Osteocyte (in vitro differentiated cells): ENCODE data around the gene WDR33. TPM values are rescaled to one million over a fixed set of nuclear protein-coding genes. Genes with fewer than 3 reads are reported as not detected.

Experiments used
- DNase-seq: peaks from one replicate; pipeline ENCODE4 v3.0.0; 2021; ENCODE audit warnings: mixed read lengths; ENCODE audit not compliant: unreplicated experiment; ENCODE audit errors: extremely low spot score
- H3K27ac Mint-ChIP-seq: one replicate; pipeline ENCODE4 v1.8.0; 2021; ENCODE audit warnings: mild to moderate bottlenecking, mixed read lengths; ENCODE audit not compliant: unreplicated experiment
- H3K27me3 Mint-ChIP-seq: one replicate; pipeline ENCODE4 v1.8.0; 2021; ENCODE audit warnings: mixed read lengths; ENCODE audit not compliant: unreplicated experiment
- H3K36me3 Mint-ChIP-seq: one replicate; pipeline ENCODE4 v1.8.0; 2021; ENCODE audit warnings: mixed read lengths; ENCODE audit not compliant: unreplicated experiment
- H3K4me1 Mint-ChIP-seq: one replicate; pipeline ENCODE4 v1.8.0; 2021; ENCODE audit warnings: mixed read lengths; ENCODE audit not compliant: unreplicated experiment
- H3K4me3 Mint-ChIP-seq: one replicate; pipeline ENCODE4 v1.8.0; 2021; ENCODE audit warnings: mild to moderate bottlenecking, moderate library complexity, mixed read lengths; ENCODE audit not compliant: unreplicated experiment
- H3K9me3 Mint-ChIP-seq: one replicate; pipeline ENCODE4 v1.8.0; 2021; ENCODE audit warnings: mixed read lengths; ENCODE audit not compliant: unreplicated experiment
- total RNA-seq: library from RNA; stranded (reverse); gene quantifications from 2 replicates; pipeline ENCODE4 v1.2.1, GENCODE V29; 2021
- TF ChIP-seq, protein P1 (sequence below): fragments of 200-600 bp; sonication (generic); IDR thresholded peaks from 2 replicates; pipeline ENCODE4 v1.5.0; 2021; ENCODE audit warnings: antibody characterized with exemption, mild to moderate bottlenecking, moderate library complexity

WDR33 gene
- total RNA-seq, 1 donor from 2014 or later, result 43.3 TPM

GRCh38 chr2:127739800-127740199, 71.2 kb downstream of the WDR33 start:
- Mint-ChIP-seq H3K9me3 (no peaks in the 10 kb centered on the region), H3K36me3 (peaks cover 32% of the 10 kb centered on the region), H3K27ac (no peak overlapping the region)

DNA sequence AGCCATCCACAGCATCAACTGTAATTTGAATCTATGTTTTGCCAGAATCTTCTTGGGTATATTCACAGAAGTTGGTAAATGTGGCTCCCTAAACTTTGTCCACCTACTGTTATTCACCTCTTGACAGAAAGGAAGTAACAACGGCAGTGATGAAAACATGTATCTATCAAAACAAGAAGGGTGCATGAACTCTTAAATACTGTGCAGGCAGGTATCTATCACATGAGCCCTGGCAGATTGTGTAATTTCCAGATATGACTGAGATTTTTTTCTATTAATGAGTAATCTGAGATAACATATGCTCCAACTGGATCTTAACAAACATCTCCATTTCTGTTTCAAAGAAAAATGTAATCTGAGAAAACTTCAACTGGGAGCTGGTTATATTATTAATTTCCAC, 73.1 kb downstream of the WDR33 start:
- Mint-ChIP-seq H3K9me3 (no peaks in the 10 kb centered on the region), H3K27me3 (no peaks in the 10 kb centered on the region), H3K4me3 (no peak overlapping the region), H3K27ac (no peak overlapping the region), H3K36me3 (peaks cover 20% of the 10 kb centered on the region), H3K4me1 (peaks cover 29% of the 10 kb centered on the region)
- DNase-seq, result no peak
- TF ChIP-seq, protein P1, sequence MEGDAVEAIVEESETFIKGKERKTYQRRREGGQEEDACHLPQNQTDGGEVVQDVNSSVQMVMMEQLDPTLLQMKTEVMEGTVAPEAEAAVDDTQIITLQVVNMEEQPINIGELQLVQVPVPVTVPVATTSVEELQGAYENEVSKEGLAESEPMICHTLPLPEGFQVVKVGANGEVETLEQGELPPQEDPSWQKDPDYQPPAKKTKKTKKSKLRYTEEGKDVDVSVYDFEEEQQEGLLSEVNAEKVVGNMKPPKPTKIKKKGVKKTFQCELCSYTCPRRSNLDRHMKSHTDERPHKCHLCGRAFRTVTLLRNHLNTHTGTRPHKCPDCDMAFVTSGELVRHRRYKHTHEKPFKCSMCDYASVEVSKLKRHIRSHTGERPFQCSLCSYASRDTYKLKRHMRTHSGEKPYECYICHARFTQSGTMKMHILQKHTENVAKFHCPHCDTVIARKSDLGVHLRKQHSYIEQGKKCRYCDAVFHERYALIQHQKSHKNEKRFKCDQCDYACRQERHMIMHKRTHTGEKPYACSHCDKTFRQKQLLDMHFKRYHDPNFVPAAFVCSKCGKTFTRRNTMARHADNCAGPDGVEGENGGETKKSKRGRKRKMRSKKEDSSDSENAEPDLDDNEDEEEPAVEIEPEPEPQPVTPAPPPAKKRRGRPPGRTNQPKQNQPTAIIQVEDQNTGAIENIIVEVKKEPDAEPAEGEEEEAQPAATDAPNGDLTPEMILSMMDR, result no peak

More at GRCh38 chr2:127739800-127740199, 71.2 kb downstream of the WDR33 start:
- TF ChIP-seq, protein P1, result no peak
- H3K4me1 Mint-ChIP-seq, result peaks cover 12% of the 10 kb centered on the region
- no peak for DNase-seq
- H3K4me3 Mint-ChIP-seq, result no peak overlapping the region
- H3K27me3 Mint-ChIP-seq, result no peaks in the 10 kb centered on the region

DNA sequence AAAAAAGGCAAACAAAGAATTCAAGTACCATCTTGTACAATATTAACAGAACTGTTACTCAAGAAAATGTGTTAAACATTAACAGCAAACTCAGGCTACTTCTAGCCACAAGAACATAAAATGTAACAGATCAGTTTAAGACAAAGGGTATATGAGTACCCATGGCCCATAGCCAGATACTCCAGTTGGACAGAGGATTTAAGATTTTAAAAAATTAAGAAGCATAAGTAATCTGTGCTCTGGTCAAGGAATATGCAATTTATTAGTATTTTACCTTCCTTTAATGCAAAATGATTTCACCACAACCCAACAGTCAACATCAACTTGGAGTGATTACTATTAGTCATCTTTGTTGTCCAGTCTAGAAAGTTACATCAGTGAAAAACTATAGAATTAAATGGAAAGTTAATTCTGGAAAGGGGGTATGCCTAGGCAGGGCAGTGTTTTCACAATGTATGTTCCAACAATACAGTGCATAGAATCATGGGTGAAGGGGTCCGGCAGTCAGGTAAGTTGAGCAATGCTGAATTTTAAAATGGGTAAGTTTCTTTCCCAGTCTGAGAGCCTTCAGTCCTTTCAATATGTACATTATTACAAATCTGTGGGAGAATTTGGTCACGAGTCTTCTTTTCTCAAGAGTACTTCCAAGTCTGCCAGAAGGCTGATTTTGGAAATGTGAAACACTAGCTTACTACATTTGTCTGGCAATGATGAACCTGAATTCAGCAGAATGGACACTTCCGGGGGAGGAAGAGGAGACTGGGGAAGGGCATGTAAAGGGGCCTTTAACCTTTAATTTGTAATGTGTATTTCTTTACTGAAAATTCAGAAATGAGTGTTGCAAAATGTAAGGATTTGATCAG, 75.2 kb downstream of the WDR33 start:
- Mint-ChIP-seq H3K36me3 (peaks cover 14% of the 10 kb centered on the region), H3K9me3 (no peaks in the 10 kb centered on the region), H3K27me3 (no peaks in the 10 kb centered on the region), H3K4me3 (no peak overlapping the region), H3K4me1 (peaks cover 29% of the 10 kb centered on the region), H3K27ac (peak overlapping the region; percentile 84)
- TF ChIP-seq, protein P1, result no peak
- no peak for DNase-seq

- peak overlapping the region; percentile 84 for H3K27ac Mint-ChIP-seq
- TF ChIP-seq, protein P1, result no peak
- H3K4me3 Mint-ChIP-seq, result no peak overlapping the region
- H3K4me1 Mint-ChIP-seq, result peaks cover 29% of the 10 kb centered on the region
- H3K27me3 Mint-ChIP-seq, result no peaks in the 10 kb centered on the region
- no peaks in the 10 kb centered on the region for H3K9me3 Mint-ChIP-seq
- peaks cover 12% of the 10 kb centered on the region for H3K36me3 Mint-ChIP-seq
- no peak for DNase-seq
Observed at GRCh38 chr2:127735044-127735443, 75.9 kb downstream of the WDR33 start.

- TF ChIP-seq, protein P1, result no peak
- Mint-ChIP-seq H3K4me3 (peak overlapping the region; percentile 31), H3K27ac (peak overlapping the region; percentile 84), H3K9me3 (no peaks in the 10 kb centered on the region), H3K27me3 (no peaks in the 10 kb centered on the region), H3K36me3 (peaks cover 5% of the 10 kb centered on the region), H3K4me1 (peaks cover 29% of the 10 kb centered on the region)
- no peak for DNase-seq
Observed at GRCh38 chr2:127733816-127734537, 77.0 kb downstream of the WDR33 start.
